GM21786 (cell line): ENCODE data around the gene CKS2.

Experiments used
- ATAC-seq: cut with Tn5 transposase; IDR thresholded peaks from one replicate; pipeline ENCODE4 v1.9.1; 2021; ENCODE audit not compliant: unreplicated experiment

The CKS2 gene

GRCh38 chr9:89346696-89347095 is 35.7 kb downstream of the CKS2 start:
- ATAC-seq, result no peak

DNA sequence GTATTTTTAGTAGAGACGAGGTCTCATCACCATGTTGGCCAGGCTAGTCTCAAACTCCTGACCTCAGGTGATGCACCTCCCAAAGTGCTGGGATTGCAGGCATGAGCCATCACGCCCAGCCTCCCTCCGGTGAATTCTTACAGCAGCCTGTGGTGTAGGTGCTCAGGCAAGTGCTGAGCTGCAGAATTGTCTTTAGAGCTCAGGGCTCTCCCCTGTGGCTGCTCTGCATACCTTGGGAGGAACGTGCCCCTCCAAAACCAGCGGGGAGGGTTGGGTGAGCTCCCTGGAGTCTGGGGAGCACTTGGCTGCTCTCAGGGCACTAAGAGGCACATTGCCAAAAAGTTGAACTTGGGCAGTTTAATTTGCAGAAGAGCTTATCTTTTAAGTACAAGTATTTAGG is 36.7 kb downstream of the CKS2 start:
- no peak for ATAC-seq

GRCh38 chr9:89349607-89350006 is 38.6 kb downstream of the CKS2 start:
- no peak for ATAC-seq

DNA sequence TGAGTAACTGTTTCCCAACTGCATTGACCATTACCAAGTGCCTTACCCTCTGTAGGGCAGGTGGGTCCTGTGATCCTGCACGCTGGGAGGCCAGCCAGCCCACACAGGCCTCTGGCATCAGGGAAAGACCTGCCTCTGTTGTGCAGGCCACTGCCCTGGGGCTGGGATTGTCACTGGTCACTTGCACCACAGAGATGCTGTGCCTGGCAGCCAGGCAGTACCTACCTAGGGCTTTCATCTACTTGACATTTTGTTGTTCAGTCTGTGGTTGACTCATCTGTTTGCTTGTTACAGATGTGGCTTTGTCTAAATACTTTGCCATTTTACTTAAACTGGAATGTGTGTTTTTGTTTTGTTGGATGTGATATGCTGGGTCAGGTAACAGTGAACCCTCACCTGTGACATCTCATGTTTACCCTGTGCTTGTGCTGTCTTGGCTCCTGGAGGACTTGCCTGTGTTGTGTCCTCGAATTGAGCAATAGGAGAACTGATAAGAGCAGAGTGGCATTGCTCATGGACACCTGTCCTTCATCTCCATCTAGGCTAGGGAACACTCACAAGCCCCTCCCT is 40.1 kb downstream of the CKS2 start:
- ATAC-seq, result no peak

DNA sequence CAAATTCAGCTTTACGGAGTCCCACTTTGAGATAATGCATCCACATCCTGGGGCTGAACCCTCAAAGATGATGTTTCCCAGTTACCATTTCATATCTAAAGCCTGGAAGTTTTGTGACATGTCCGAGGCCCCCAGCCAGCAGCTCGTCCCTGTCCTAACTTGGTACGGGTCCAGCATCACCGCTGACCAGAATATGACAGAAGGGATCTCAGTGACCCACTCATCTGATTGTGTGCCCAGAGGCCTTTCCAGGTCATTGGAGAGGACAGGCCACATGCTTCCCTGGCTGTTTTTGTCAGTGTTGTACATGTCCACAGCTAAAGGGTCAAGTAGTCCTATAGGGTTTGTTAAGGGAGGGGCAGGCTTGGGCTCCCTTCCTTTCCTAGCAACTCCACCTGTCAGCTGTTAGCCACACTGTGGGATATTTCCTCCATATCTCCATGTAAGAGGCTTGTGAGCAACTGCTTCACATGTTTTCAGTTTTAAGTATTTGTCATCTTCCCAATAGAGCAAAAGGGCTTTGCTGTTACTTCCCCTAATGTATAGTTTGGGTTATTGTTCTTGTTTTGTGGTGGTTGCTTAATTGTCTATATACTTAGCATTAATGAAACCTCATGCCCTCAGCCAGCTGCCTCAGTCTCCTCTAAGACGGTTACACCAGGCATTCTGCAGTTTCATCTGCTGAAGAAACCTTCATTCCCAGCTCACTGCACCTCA is 40.7 kb downstream of the CKS2 start:
- no peak for ATAC-seq

DNA sequence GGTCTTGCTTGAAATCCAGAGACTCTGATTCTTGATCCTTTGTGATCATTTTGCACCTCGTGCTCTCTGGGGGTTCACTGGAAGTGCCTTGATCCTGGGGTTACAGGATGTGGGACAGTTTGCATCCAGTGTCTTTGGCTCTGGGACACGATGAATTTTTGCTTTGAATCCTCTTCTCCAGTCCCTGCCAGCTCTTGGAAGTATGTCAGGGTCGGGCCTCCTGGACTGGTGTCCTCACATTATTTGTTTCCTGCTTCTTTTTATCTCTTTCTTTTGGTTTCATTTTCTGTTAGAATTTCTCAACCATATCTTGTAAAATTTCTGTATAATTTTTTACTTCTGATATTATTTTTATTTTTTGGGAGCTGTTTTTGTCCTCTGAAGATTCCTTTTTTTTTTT is 41.5 kb downstream of the CKS2 start:
- ATAC-seq, result no peak

DNA sequence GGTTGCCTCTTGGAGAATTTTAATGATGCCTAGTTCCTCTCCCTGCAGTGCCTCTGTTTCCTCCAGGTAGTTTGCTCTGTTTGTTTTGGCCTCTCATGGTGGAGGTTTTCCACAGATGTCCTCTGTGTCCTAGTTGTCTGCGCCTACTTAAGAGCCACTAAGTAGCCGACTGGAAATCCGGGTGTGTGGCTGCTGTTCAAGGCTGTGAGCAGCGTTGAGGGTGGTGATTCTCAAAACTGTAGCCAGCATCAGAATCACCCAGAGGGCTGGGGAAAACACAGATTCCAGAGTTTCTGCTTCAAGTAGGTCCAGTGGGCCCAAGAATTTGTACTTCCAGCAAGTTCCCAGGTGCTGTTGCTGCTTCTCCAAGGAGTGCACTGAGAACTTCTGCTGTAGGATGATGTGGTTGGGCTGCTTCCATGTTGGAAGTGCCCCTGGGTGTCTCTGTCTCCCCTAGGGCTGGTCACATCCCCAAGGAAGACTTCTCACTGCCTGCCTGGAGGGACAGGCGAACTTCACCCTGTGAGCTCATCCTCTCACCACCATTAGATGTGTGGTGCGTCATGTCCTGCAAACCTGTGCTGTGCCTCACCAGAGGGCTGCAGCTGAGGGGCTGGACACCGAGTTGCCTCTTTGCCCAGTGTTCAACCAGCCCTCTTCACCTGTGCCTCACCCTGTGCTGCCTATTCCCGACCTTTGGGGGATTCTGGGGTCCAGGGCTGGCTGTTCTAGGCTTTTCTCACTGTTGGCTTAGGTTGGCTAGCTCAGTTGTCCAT is 42.1 kb downstream of the CKS2 start:
- no peak for ATAC-seq

- ATAC-seq, result no peak
These were observed 43.0 kb downstream of the CKS2 start for GRCh38 chr9:89353989-89354388.

- no peak for ATAC-seq
These were observed 43.5 kb downstream of the CKS2 start for GRCh38 chr9:89354471-89354870.

- ATAC-seq, result no peak
These were observed 45.8 kb downstream of the CKS2 start for GRCh38 chr9:89356782-89357181.

DNA sequence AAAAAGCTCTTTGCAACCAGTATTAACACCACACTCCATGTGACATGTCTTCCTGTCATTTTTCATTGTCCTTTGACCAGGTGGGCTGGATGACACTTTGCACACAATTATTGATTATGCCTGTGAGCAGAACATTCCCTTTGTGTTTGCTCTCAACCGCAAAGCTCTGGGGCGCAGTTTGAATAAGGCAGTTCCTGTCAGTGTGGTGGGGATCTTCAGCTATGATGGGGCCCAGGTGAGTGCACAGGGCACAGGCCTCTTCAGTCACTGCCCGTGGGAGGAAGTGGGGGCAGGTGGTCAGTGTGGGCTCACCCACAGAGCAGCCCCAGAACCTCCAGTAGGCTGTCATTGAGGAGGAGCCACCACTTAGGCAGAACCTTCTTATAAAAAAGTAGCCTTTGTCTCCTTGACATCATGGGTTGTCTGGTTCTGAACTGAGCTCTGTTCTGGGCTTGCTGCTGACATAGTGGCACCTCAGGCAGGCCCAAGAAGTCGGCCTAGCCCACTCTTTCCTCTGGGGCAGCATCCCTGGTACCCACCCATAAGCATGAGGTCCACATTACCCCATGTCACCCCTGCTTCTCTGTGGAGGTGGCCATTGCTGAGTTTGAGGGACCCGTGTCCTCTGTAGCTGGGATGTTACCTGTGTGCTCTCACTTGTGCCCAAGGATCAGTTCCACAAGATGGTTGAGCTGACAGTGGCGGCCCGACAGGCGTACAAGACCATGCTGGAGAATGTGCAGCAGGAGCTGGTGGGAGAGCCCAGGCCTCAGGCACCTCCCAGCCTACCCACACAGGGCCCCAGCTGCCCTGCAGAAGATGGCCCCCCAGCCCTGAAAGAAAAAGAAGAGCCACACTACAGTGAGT is 46.6 kb downstream of the CKS2 start:
- ATAC-seq, result no peak

- ATAC-seq, result no peak
These were observed 47.5 kb downstream of the CKS2 start for GRCh38 chr9:89358376-89358916.

- ATAC-seq, result no peak
These were observed 48.0 kb downstream of the CKS2 start for GRCh38 chr9:89358985-89359384.

- ATAC-seq, result no peak
These were observed 48.8 kb downstream of the CKS2 start for GRCh38 chr9:89359751-89360261.

DNA sequence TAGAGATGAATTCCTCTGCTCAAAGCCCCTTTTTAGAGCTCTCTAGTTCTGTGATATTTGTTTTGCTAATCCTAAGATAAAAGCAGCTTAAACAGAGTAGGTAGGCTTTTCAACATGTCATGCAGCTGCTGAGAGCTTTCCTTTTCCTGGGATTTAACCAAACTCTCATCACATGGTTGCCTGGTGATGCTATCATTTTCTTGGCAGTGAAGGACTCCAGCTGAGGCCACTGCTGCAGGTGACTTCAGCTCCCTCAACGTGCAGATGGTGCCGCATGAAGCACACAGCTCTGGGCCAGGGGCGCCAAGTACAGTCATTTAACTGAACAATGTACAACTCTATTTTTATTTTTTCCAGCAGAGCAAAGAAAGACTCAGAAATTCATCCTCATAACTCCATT is 49.5 kb downstream of the CKS2 start:
- no peak for ATAC-seq

DNA sequence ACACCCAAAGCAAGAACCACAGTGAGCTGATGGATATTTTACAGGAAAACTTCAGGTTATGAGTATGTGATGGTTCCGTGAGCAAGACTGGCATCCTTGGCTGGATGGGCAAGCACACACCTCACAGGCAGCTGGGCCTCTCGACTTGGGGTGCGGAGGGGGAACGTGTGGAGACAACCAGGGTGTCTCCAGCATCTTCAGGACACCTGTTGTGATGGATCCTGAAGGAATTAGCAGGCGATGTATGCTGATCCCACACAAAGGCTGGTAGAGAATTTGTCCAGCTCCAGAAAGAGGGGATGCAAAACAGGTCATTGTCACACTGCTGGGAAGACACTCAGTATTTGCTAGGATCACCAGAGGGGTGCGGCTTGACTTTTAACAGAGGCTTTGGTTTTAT is 50.0 kb downstream of the CKS2 start:
- ATAC-seq, result no peak

DNA sequence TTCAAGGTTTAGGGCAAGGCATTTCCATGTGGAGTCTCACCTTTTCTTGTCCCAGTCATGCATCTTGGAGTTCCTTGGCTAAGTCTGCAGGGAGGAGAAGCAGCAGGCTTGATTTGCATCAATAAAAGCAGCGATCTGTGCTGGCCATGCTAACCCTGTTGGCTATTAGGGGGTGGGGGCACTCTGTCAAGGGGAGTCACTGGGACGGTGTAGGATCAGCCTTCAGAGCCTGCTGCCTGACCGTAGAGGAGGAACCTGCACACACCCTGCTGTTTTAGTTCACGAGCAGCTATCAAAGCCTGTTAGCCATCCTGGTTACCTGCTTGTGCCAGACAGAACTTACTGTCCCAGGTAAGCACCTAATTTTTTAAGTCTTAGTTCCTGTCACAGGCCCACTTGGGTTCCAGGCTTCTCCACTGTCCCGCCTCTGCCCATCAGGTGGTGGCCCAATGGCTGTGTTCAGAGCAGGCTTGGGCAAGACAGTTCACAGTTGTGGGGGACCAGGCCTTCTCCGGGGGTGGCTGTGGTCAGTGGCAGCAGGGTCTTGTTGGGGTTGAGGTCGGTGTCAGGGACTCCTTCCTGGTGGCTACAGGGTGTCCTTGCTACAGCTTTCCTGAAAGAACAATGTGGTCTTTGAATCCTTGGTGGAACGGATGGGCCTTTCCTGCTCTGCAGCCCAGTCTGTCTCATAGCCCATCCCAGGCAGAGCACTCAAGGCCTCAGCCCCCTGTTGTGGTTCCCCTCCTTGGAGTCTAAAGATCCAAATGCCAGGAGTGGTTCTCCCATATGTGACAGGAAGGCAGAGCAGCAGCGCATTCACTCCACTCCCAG is 51.0 kb downstream of the CKS2 start:
- ATAC-seq, result no peak

DNA sequence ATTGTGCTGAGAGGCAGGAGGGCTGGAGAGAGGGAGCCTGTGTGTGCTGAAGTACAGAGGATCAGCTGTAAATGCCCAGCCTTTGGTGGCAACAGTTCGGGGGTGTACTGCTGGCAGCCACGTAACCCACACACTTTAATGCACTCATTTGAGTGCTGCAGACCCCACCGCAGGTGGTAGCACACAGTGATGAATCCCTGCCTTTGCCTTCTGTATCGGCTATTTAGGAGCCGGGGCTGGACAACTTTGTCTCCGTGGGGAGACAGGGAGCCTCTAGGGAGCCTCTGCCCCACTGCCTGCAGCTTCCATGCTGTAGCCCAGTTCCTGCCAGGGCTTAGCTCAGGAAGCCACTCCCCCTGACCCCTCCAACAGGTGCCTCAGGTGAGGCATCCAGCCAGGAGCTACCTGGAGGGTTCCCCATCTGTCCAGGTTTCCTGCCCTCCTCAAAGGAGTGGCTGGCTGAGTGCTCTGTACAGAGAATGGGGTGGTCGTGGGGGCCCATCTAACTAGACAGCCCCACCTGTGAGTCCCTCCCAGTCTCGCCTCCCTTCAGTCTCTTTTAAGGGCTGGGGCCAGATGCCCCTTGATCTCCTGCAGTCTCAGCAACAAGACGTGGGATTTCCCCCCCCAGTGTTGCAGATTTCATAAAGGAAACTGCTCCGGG is 51.8 kb downstream of the CKS2 start:
- no peak for ATAC-seq

DNA sequence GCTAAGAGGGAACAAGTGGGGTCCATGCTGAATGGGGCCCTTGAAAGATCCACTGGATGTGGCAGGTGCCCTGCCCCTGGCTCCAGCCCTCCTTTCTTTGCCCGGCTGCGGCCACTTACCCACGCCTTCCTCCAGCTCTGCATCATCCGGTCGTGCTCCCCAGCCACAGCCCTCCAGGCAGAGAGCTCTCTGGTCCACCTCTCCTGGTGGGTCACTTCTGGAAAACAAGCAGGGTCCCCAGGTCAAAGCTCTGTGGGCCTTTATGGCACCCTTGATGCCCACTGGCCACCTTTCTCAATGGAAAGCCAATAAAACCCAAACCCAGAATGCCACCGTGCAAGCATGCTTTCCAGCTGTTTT is 52.3 kb downstream of the CKS2 start:
- ATAC-seq, result no peak
